MCF 10A (cell line): Measurements from ENCODE around the gene CCDC6. TPM values are rescaled to one million over a fixed set of nuclear protein-coding genes. Genes with fewer than 3 reads are reported as not detected.

Experiments
- BruUV-seq: library from RNA; stranded (reverse); fragments of 400-500 nt; replicated peaks from 2 replicates; lab custom pipeline; 2021; lab: Mats Ljungman, UMichigan
- CTCF ChIA-PET: fragments of 300-600 bp; sonication (Branson Sonifier 250); formaldehyde crosslinking; extraction: SDS; loops from one replicate; lab custom pipeline; 2021; ENCODE audit warnings: antibody characterized with exemption, inconsistent platforms; lab: Yijun Ruan, JAX
- POLR2A ChIA-PET: fragments of 300-600, 350-650 bp; sonication (Branson Sonifier 250); formaldehyde crosslinking; extraction: SDS; loops from one replicate; lab custom pipeline; 2020; ENCODE audit warnings: antibody characterized with exemption, inconsistent platforms; lab: Yijun Ruan, JAX
- DNase-seq: peaks from one replicate; pipeline ENCODE4 v3.0.0-alpha.2; 2018; ENCODE audit not compliant: unreplicated experiment
- H3K27ac Mint-ChIP-seq: one replicate; pipeline ENCODE4 v1.8.0; 2022; ENCODE audit warnings: mild to moderate bottlenecking, low read depth, mixed read lengths; ENCODE audit not compliant: unreplicated experiment
- H3K27me3 Mint-ChIP-seq: one replicate; pipeline ENCODE4 v1.8.0; 2022; ENCODE audit warnings: mixed read lengths; ENCODE audit not compliant: insufficient read depth, unreplicated experiment
- H3K36me3 Mint-ChIP-seq: one replicate; pipeline ENCODE4 v1.8.0; 2022; ENCODE audit warnings: mild to moderate bottlenecking, moderate library complexity, mixed read lengths; ENCODE audit not compliant: insufficient read depth, unreplicated experiment
- H3K4me1 Mint-ChIP-seq: one replicate; pipeline ENCODE4 v1.8.0; 2022; ENCODE audit warnings: mixed read lengths; ENCODE audit not compliant: insufficient read depth, unreplicated experiment
- H3K4me3 Mint-ChIP-seq: one replicate; pipeline ENCODE4 v1.8.0; 2022; ENCODE audit warnings: mild to moderate bottlenecking, moderate library complexity, mixed read lengths; ENCODE audit not compliant: unreplicated experiment
- H3K9me3 Mint-ChIP-seq: one replicate; pipeline ENCODE4 v1.8.0; 2022; ENCODE audit warnings: mixed read lengths; ENCODE audit not compliant: unreplicated experiment
- intact Hi-C: fragments of 100-400 bp; cut with micrococcal nuclease; formaldehyde crosslinking; loops from 2 replicates; pipeline ENCODE4 v1.14.1; 2022
- total RNA-seq: library from RNA; stranded (reverse); gene quantifications from 2 replicates; pipeline ENCODE4 v1.2.3, GENCODE V29; 2022
- TF ChIP-seq, protein P1 (sequence below): fragments of 200-600 bp; IDR thresholded peaks from one replicate; pipeline ENCODE4 v1.8.0; 2022; ENCODE audit warnings: antibody characterized with exemption, mild to moderate bottlenecking; ENCODE audit not compliant: unreplicated experiment

CCDC6 gene
- total RNA-seq, 1 experiment from 2014 or later = 66.4 TPM

DNA sequence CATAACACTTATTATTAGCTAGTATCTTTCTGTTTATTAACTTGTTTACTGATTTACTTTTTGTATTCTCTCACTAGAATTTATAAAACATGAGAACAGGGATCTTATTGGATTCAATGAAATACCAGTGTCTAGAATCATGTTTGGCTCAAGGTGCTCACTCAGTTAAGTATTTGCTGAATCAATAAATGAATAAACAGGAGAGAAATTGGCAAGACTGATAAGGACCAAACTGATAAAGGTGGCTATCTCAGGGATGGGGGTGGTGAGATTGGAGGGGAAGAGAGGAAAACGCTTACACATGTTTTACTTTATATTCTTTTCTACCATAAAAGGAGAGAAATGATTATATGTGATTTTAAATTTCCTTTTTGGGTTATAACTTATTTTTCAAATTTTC is 43.3 kb upstream of the CCDC6 start:
- Mint-ChIP-seq H3K36me3 (no peaks in the 10 kb centered on the region), H3K27ac (no peak overlapping the region), H3K4me1 (peaks cover 8% of the 10 kb centered on the region), H3K4me3 (no peak overlapping the region), H3K9me3 (no peaks in the 10 kb centered on the region), H3K27me3 (peaks cover 11% of the 10 kb centered on the region)
- no peak for DNase-seq
- intact Hi-C loops = no loop called here
- BruUV-seq = no TSS peak
- CTCF ChIA-PET = no interaction called here
- POLR2A ChIA-PET = no interaction called here
- TF ChIP-seq, protein P1, sequence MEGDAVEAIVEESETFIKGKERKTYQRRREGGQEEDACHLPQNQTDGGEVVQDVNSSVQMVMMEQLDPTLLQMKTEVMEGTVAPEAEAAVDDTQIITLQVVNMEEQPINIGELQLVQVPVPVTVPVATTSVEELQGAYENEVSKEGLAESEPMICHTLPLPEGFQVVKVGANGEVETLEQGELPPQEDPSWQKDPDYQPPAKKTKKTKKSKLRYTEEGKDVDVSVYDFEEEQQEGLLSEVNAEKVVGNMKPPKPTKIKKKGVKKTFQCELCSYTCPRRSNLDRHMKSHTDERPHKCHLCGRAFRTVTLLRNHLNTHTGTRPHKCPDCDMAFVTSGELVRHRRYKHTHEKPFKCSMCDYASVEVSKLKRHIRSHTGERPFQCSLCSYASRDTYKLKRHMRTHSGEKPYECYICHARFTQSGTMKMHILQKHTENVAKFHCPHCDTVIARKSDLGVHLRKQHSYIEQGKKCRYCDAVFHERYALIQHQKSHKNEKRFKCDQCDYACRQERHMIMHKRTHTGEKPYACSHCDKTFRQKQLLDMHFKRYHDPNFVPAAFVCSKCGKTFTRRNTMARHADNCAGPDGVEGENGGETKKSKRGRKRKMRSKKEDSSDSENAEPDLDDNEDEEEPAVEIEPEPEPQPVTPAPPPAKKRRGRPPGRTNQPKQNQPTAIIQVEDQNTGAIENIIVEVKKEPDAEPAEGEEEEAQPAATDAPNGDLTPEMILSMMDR = no peak

DNA sequence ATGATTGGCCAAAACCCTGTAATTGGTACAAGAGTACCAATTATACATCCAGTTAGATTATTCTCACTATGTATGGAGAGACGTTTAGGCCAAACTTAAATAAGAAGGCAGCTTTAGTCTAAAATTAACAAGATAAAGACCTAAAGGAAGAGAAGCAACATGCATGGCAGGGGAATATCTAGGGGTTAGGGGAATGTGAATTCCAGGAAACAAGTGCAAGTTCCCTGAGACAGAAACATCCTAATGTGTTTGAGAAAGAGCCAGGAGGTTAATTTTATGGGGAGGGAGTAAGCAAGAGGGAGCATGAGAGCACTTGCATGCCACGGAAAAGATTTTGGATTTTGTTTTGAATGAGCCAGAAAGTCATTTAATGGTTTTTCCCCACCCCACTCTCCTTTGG is 39.6 kb upstream of the CCDC6 start:
- no peak overlapping the region for H3K4me3 Mint-ChIP-seq
- H3K27ac Mint-ChIP-seq = no peak overlapping the region
- intact Hi-C loops = no loop called here
- POLR2A ChIA-PET = interaction anchor here (1.0 kb wide), 1 partner anchor 9 kb away, joined by 4 read pairs; no protein-coding TSS in a partner anchor
- H3K27me3 Mint-ChIP-seq = peaks cover 11% of the 10 kb centered on the region
- no peak for DNase-seq
- H3K4me1 Mint-ChIP-seq = peaks cover 8% of the 10 kb centered on the region
- TF ChIP-seq, protein P1 = no peak
- no peaks in the 10 kb centered on the region for H3K36me3 Mint-ChIP-seq
- no TSS peak for BruUV-seq
- H3K9me3 Mint-ChIP-seq = no peaks in the 10 kb centered on the region
- CTCF ChIA-PET = no interaction called here

DNA sequence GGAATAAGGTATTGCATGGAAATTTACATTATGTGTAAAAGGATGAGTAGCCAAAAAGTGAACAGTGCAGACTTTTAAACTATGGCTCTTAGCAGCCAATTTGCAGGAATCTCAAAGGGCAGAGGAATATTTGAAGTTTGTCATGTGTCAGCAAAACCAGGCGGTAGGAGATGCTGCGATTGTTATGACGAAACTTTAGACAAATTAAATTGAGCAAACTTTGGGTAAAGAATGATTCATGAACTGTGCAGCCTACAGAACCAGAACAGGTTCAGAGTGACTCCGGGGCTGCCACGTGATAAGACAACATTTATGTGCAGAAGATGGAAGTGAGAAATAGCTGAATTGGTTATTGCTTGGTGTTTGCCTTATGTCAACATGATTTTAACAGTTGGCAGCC is 39.2 kb upstream of the CCDC6 start:
- intact Hi-C loops = no loop called here
- TF ChIP-seq, protein P1 = no peak
- H3K4me1 Mint-ChIP-seq = peaks cover 8% of the 10 kb centered on the region
- no peak overlapping the region for H3K27ac Mint-ChIP-seq
- peak; percentile 28 for DNase-seq
- no peak overlapping the region for H3K4me3 Mint-ChIP-seq
- peaks cover 11% of the 10 kb centered on the region for H3K27me3 Mint-ChIP-seq
- no peaks in the 10 kb centered on the region for H3K9me3 Mint-ChIP-seq
- BruUV-seq = no TSS peak
- H3K36me3 Mint-ChIP-seq = no peaks in the 10 kb centered on the region
- CTCF ChIA-PET = no interaction called here
- POLR2A ChIA-PET = interaction anchor here (1.0 kb wide), 1 partner anchor 9 kb away, joined by 4 read pairs; no protein-coding TSS in a partner anchor

DNA sequence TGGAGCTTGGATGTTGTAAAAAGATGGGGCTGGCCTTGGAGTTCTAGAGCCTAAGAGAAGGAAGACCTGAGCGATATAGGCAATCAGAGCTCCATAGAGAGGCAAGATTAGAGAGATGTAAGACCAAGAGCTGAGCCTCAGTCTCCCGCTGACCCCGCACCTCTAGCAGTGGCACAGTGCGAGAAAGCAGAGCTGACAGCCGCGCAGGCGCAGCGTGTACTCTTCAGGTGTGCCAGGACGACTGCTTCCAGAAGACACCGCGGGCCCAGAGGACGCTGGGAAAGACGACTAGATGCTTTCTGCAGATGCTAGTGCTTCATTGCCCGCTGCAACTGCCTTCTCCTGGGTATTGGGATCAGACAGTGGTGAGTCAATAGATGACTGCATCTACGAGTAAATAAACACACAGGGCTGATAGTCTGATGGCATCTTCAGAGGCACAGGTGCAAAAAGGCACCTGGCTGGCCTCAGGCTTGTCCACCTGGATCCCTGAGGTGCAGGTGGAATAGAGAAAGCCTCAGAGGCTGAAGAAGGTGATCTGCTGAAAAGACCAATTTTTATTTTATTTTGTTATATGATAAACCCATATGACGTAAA is 38.1 kb upstream of the CCDC6 start:
- TF ChIP-seq, protein P1 = no peak
- no peak for DNase-seq
- intact Hi-C loops = no loop called here
- H3K9me3 Mint-ChIP-seq = no peaks in the 10 kb centered on the region
- ChIA-PET POLR2A (no interaction called here), CTCF (interaction anchor here (0.6 kb wide), 1 partner anchor 87 kb away, joined by 4 read pairs; no protein-coding TSS in a partner anchor)
- H3K27me3 Mint-ChIP-seq = peaks cover 11% of the 10 kb centered on the region
- no peak overlapping the region for H3K27ac Mint-ChIP-seq
- H3K4me1 Mint-ChIP-seq = peaks cover 8% of the 10 kb centered on the region
- H3K4me3 Mint-ChIP-seq = no peak overlapping the region
- no TSS peak for BruUV-seq
- H3K36me3 Mint-ChIP-seq = no peaks in the 10 kb centered on the region
